ENCODE measurements around the gene NAPSA. TPM values are rescaled to one million over a fixed set of nuclear protein-coding genes. Genes with fewer than 3 reads are reported as not detected.

Gene NAPSA
- total and polyA plus RNA-seq, 10 of the 15 experiments (the other 5 are each of a cell fraction or from before 2014, with no cell fraction given): 6.7 to 45.4 (median 17.1) TPM

DNA sequence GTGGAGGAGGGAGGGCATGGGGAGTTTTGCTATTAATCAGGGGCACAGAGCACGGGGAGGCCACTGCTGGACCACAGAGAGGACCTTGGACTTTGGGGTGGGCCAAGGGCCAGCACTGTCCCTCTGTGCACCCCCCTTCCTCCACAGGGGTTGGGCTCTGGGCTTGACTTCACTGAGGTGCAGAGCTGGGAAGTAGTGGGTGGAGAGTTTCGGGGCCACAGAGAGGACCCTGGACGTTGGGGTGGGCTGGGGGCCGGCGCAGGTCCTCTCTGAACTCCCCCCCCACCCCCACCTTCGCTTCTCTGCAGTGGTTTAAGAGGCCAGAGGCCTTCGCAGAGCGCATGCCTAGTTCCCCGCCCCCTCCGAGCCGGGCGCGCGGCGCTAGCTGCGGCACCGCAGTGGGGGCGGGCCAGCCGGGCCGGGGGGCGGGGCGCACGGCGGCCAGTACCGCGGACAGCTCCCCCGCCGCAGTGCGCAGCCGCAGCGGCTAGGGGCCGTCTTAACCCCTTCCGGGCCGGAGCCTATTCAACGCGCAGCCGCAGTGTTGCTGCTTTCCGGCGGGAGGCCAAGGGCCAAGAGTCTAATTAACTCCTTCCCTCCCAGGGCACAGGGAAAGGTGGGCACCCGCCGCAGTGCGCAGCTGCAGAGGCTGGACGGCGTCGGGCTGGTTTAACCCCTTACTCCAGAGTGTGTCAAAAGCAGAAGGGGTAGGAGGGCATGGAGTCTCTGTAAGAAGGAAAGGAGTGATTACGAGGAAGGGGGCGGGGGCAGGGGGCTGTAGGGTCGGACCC, 39.9 kb downstream of the NAPSA start (continued):
- TF ChIP-seq, protein P1, sequence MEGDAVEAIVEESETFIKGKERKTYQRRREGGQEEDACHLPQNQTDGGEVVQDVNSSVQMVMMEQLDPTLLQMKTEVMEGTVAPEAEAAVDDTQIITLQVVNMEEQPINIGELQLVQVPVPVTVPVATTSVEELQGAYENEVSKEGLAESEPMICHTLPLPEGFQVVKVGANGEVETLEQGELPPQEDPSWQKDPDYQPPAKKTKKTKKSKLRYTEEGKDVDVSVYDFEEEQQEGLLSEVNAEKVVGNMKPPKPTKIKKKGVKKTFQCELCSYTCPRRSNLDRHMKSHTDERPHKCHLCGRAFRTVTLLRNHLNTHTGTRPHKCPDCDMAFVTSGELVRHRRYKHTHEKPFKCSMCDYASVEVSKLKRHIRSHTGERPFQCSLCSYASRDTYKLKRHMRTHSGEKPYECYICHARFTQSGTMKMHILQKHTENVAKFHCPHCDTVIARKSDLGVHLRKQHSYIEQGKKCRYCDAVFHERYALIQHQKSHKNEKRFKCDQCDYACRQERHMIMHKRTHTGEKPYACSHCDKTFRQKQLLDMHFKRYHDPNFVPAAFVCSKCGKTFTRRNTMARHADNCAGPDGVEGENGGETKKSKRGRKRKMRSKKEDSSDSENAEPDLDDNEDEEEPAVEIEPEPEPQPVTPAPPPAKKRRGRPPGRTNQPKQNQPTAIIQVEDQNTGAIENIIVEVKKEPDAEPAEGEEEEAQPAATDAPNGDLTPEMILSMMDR (IDR thresholded peaks at IDR 0.05 in 2 of 3, conservative IDR thresholded peaks at IDR 0.05 in 1 of 3; ENCODE audit: control insufficient read depth in 2 of 3, extremely low read depth in 1 of 3, insufficient read depth in 1 of 3, low read depth in 3 of 3, low read length in 3 of 3): no peak
- TF ChIP-seq NBN (IDR thresholded peaks at IDR 0.05) (no peak), KDM1A (IDR thresholded peaks at IDR 0.05; ENCODE audit: borderline replicate concordance) (no peak), TCF7 (IDR thresholded peaks at IDR 0.05; ENCODE audit: borderline replicate concordance) (no peak), ASH2L (IDR thresholded peaks at IDR 0.05; ENCODE audit: borderline replicate concordance, low read depth) (no peak), JUND (IDR thresholded peaks at IDR 0.05; ENCODE audit: low read depth, low read length) (no peak), CBX3 (IDR thresholded peaks at IDR 0.05; ENCODE audit: borderline replicate concordance, low read depth) (no peak), SP1 (IDR thresholded peaks at IDR 0.05; ENCODE audit: low read depth, low read length) (peak; percentile 63), FOXK2 (IDR thresholded peaks at IDR 0.05) (no peak), ZNF24 (IDR thresholded peaks at IDR 0.05) (no peak)
- TF ChIP-seq, protein P2, sequence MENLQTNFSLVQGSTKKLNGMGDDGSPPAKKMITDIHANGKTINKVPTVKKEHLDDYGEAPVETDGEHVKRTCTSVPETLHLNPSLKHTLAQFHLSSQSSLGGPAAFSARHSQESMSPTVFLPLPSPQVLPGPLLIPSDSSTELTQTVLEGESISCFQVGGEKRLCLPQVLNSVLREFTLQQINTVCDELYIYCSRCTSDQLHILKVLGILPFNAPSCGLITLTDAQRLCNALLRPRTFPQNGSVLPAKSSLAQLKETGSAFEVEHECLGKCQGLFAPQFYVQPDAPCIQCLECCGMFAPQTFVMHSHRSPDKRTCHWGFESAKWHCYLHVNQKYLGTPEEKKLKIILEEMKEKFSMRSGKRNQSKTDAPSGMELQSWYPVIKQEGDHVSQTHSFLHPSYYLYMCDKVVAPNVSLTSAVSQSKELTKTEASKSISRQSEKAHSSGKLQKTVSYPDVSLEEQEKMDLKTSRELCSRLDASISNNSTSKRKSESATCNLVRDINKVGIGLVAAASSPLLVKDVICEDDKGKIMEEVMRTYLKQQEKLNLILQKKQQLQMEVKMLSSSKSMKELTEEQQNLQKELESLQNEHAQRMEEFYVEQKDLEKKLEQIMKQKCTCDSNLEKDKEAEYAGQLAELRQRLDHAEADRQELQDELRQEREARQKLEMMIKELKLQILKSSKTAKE (IDR thresholded peaks at IDR 0.05; ENCODE audit: low read depth, poor library complexity, severe bottlenecking): no peak
- TF ChIP-seq, protein P3, sequence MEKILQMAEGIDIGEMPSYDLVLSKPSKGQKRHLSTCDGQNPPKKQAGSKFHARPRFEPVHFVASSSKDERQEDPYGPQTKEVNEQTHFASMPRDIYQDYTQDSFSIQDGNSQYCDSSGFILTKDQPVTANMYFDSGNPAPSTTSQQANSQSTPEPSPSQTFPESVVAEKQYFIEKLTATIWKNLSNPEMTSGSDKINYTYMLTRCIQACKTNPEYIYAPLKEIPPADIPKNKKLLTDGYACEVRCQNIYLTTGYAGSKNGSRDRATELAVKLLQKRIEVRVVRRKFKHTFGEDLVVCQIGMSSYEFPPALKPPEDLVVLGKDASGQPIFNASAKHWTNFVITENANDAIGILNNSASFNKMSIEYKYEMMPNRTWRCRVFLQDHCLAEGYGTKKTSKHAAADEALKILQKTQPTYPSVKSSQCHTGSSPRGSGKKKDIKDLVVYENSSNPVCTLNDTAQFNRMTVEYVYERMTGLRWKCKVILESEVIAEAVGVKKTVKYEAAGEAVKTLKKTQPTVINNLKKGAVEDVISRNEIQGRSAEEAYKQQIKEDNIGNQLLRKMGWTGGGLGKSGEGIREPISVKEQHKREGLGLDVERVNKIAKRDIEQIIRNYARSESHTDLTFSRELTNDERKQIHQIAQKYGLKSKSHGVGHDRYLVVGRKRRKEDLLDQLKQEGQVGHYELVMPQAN (conservative IDR thresholded peaks at IDR 0.05): peak; percentile 52; the same call in 1 of the 2 replicates
- TF ChIP-seq, protein P4, sequence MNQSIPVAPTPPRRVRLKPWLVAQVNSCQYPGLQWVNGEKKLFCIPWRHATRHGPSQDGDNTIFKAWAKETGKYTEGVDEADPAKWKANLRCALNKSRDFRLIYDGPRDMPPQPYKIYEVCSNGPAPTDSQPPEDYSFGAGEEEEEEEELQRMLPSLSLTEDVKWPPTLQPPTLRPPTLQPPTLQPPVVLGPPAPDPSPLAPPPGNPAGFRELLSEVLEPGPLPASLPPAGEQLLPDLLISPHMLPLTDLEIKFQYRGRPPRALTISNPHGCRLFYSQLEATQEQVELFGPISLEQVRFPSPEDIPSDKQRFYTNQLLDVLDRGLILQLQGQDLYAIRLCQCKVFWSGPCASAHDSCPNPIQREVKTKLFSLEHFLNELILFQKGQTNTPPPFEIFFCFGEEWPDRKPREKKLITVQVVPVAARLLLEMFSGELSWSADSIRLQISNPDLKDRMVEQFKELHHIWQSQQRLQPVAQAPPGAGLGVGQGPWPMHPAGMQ (IDR thresholded peaks at IDR 0.05; ENCODE audit: borderline replicate concordance): no peak
- TF ChIP-seq, protein P5, sequence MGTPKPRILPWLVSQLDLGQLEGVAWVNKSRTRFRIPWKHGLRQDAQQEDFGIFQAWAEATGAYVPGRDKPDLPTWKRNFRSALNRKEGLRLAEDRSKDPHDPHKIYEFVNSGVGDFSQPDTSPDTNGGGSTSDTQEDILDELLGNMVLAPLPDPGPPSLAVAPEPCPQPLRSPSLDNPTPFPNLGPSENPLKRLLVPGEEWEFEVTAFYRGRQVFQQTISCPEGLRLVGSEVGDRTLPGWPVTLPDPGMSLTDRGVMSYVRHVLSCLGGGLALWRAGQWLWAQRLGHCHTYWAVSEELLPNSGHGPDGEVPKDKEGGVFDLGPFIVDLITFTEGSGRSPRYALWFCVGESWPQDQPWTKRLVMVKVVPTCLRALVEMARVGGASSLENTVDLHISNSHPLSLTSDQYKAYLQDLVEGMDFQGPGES (IDR thresholded peaks at IDR 0.05): no peak
- TF ChIP-seq, protein P6, sequence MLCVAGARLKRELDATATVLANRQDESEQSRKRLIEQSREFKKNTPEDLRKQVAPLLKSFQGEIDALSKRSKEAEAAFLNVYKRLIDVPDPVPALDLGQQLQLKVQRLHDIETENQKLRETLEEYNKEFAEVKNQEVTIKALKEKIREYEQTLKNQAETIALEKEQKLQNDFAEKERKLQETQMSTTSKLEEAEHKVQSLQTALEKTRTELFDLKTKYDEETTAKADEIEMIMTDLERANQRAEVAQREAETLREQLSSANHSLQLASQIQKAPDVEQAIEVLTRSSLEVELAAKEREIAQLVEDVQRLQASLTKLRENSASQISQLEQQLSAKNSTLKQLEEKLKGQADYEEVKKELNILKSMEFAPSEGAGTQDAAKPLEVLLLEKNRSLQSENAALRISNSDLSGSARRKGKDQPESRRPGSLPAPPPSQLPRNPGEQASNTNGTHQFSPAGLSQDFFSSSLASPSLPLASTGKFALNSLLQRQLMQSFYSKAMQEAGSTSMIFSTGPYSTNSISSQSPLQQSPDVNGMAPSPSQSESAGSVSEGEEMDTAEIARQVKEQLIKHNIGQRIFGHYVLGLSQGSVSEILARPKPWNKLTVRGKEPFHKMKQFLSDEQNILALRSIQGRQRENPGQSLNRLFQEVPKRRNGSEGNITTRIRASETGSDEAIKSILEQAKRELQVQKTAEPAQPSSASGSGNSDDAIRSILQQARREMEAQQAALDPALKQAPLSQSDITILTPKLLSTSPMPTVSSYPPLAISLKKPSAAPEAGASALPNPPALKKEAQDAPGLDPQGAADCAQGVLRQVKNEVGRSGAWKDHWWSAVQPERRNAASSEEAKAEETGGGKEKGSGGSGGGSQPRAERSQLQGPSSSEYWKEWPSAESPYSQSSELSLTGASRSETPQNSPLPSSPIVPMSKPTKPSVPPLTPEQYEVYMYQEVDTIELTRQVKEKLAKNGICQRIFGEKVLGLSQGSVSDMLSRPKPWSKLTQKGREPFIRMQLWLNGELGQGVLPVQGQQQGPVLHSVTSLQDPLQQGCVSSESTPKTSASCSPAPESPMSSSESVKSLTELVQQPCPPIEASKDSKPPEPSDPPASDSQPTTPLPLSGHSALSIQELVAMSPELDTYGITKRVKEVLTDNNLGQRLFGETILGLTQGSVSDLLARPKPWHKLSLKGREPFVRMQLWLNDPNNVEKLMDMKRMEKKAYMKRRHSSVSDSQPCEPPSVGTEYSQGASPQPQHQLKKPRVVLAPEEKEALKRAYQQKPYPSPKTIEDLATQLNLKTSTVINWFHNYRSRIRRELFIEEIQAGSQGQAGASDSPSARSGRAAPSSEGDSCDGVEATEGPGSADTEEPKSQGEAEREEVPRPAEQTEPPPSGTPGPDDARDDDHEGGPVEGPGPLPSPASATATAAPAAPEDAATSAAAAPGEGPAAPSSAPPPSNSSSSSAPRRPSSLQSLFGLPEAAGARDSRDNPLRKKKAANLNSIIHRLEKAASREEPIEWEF (IDR thresholded peaks at IDR 0.05; ENCODE audit: insufficient replicate concordance, low read depth, low read length): no peak

Data from GM12878 (cell line).